Stimulated activated naive CD8-positive, alpha-beta T cell treated with anti-CD3 and anti-CD28 coated beads, Interleukin-15, Interleukin-2, amounts not matched to agents 100 U/mL and 50 U/mL, for 24 hours (primary cell): ENCODE results near the gene SDR42E1.
A peak's percentile ranks its signal among the peaks of the same experiment; 100 is the strongest.

ENCODE experiments used
- ATAC-seq: fragments of 150-1000 bp; cut with Tn5 transposase; one replicate; pipeline ENCODE4 v1.10.0; 2021
- DNase-seq: peaks from one replicate; pipeline ENCODE4 v3.0.0; 2021

Gene SDR42E1, protein sequence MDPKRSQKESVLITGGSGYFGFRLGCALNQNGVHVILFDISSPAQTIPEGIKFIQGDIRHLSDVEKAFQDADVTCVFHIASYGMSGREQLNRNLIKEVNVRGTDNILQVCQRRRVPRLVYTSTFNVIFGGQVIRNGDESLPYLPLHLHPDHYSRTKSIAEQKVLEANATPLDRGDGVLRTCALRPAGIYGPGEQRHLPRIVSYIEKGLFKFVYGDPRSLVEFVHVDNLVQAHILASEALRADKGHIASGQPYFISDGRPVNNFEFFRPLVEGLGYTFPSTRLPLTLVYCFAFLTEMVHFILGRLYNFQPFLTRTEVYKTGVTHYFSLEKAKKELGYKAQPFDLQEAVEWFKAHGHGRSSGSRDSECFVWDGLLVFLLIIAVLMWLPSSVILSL

DNA sequence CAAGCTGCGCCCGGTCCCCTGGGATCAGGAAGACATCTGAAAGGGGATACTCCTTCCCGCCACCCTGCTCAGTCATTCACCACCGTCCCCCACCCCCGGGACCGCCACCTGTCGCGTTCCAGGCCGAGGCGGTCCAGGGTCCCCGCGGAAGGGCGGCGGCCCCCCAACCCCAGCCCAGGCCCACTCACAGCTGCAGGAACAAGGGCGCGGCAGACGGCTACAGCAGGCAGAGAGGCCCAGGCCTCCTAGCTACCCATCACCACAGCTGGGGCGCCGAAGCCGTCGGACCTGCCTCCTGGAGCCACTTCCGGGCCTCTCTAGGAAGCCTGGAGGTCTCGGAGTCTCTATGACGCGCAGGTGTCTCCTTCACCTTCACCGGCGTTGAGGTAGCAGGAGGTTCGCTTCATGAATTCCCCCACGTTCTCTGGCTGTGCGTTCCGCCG, at the start of gene SDR42E1:
TSS of gene SDR42E1 (minus strand) at position 272 of the 443 bp plus-strand sequence. CDS start 10,612 bp downstream, outside the sequence.
- ATAC-seq: peak; percentile 70
- peak; percentile 45 for DNase-seq

DNA sequence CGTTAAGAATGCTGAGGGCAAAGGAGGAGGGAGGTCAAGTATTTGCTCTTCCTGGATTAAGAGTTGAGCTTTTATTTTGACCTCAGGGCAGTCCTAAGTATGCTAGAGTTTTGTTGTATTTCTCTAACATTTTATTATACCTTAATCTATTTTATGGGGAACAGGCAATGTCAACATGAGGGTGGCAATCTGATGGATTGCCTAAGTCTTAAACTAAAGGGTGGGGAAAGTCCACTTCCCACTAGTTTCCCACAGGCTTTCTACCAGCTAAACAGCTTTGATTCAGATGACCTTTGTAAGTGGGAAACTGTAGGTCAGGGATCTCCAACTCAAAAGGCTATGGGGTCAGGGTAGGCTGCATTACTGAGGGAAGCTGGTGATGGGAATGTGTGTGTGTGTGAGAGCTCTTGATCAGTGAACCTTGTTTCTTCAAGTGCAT, 48.7 kb upstream of the SDR42E1 start:
- no peak for DNase-seq
- ATAC-seq: peak; percentile 21

DNA sequence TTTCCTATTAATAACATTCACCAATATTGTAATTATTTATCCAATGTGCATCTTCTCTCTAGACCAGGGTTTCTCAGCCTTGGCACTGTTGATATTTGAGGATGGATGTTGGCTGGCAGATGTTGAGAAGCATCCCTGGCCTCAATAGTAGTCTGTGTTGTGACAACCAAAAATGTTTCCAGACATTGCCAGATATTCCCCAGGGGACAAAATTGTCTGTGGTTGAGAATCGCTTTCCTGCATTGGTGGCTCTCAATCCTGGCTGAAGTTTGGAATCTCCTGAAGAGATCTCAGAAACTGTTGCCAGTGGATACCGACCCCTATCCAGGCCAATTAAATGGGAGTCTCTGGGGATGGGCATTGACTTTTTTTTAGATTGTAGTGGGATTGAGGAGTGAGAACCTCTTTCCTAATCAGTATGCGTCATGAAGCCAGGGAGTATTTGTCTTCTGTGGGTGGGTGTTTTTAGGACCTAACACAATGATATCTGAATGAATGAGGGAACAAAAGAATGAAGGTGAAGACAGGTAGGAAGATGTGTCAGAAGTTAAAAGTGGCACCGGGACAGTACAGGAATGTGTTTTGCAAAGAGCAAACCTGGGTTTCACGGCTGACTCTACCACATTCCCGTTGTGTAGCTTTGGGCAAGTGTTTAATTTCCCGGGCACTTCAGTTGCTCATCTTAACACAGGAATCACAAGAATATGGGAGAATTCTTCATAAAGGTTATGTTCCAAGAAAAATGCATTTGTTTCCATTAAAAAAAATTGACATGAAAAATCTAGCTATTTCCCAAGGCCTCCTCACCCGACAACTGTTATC, 48.1 kb upstream of the SDR42E1 start:
- ATAC-seq (no peak), DNase-seq (no peak)

DNA sequence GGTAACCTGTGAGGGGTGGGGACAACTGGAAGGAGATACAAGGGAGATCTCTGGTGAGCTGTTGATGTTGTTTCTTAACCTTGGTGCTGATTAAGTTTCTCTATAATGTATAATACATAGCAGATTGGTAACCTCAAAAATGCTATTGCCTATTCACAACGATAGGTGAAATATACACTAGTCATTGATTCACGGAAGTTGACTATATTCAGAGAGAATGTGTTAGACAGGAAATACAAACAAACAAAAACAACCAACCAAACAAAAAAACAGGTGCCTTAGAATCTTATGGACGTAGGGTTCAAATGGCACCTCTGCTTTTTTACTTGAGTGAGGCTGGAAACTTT, 45.3 kb upstream of the SDR42E1 start:
- DNase-seq (no peak), ATAC-seq (no peak)

DNA sequence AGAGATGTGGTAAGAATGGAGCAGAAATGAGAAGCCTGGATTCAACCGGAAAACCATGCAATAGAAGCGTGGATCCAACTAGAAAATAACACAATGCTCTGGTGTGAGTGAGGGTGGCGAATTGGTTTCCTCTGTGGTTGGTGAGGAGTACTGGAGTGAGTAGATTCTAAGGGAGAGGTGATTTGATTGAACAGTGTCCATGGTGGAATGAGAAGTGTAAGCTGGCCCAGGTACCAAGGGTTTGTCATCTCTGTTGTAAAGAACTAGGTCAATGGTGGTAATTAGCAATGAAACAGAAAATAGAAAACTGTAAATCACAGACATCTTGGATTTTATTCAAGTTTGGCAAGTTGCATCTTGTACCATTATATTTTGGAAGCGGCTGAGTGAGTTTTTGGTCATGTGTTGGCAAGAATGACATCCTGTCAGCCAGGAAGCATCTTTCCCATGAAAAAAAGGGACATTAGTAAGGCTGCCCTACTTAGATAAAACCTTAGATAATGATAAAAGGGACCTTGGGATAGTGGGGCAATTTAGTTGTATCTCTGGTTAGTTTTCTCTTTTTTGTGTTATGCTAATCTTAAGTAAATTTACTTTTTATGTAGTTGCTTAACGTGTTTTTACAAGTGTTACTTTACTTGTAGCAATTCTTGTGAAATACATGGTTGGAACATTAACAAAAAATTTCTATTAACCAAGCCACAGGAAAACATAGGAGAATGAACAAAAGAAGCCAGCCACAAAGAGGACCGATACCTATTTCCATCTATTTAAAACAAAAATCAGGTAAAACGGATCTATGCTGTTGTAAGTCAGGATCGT, 44.7 kb upstream of the SDR42E1 start:
- ATAC-seq: no peak
- DNase-seq: no peak

DNA sequence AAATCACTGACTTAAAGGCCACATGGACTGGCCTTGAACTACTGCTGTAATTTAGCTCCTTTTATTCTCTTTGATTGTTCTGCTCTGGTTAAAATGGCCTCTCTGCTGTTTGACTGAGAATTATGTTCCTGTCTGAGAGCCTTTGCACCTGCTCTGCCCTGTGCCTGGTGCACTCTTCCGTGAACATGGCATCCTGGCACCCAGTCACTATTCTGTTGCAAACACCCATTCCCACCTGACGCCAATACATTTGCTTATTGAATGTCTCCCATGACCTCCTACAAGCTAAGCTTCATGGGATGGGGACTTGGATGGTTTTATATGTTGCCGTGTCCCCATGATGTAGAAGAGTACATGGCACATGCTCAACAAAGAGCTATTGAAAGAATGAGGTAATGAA, 43.8 kb upstream of the SDR42E1 start:
- no peak for ATAC-seq

DNA sequence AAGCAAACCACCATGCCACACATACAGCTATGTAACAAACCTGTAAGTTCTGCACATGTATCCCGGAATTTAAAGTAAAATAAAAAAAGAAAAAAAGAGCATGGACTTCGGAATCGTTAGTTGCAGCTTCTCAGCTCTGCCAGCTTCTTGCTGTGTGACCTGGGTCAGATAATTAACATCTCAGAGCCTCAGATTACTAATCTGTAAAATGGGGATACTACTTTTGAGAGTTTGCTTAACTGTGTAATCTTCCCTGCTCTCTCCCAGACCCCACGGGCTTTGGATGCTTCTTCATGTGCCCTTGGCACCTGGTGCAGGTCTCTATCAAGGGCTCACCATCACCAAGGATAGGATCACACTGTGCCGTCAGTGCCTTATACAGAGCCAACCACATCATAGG, 40.4 kb upstream of the SDR42E1 start:
- ATAC-seq (no peak), DNase-seq (no peak)

More for the DNA sequence above, 43.8 kb upstream of the SDR42E1 start:
- DNase-seq: no peak

DNA sequence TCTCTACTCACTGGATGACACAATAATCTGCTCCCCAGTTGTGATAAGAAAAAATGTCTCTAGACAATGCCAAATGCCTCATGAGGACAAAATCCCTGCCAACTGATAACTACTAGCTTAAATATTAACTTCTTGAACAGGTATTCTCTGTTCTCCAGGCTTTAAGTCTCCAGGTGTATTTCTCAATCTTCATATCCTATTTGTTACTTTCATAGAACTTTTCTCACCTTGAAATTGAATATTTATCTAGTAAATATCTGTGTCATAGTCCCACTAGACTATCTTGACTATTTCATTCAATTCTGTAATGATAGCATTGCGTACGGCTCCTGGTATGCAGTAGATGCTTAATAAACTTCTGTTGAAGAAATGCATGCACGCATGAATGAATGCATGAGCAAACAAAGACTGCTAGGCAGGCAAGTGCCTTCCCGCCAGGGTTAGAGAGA, 39.7 kb upstream of the SDR42E1 start:
- no peak for ATAC-seq
- no peak for DNase-seq

DNA sequence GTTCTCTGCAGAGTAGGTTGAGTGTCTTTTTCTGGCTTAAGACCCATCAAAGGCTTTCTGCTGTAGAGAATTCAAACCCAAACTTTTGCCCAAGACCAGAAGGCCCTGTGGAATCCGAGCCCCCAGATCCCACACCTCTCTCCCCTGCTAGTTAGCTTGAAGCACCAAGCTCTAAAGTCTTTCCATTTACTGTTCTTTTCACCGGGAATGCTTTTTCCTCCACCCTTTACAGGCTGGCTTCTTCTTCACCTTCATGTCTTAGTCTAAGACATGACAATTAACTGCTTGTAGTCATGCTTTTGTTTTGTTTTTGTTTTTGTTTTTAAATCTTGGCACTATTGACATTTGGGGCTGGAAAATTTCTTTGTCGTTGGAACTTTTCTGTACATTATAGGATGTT, 39.2 kb upstream of the SDR42E1 start:
- ATAC-seq (no peak), DNase-seq (no peak)

DNA sequence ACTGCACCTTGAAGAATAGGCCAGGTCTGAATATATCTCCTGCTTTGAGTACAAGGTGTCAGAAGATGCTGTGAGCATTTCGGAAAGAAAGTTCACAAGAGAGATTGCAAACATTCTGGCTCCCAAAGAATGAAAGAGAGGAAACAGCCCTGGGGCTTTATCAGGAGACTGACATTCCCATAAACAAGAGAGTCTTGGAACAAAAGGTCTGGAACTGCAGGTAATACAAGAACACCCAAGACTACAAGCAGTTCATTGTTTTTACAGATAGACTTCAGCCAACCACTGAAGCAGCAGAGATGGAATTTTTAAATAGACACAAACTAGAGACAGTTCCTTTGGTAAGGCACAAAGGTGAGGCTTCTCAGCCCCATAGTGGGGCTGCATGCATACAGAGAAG, 38.2 kb upstream of the SDR42E1 start:
- DNase-seq (no peak), ATAC-seq (no peak)

DNA sequence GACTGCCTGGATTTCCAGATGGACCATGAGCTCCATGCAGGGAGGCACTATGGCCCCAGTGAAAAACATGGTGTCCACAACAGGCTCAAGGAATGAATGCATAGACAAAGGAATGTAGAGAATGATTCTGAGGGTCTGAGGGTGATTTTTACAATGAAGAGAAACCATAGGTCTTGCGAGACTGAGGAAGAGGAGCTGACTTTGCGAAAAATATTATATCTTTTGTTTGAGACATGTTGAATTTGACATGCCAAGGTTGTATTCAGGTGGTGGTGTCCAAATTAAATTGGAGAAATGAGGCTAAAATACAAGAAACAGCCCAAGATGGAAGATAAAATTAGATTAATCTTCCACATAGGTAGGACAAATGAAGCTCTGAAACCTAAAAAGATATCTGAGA, 36.5 kb upstream of the SDR42E1 start:
- ATAC-seq (no peak), DNase-seq (no peak)

DNA sequence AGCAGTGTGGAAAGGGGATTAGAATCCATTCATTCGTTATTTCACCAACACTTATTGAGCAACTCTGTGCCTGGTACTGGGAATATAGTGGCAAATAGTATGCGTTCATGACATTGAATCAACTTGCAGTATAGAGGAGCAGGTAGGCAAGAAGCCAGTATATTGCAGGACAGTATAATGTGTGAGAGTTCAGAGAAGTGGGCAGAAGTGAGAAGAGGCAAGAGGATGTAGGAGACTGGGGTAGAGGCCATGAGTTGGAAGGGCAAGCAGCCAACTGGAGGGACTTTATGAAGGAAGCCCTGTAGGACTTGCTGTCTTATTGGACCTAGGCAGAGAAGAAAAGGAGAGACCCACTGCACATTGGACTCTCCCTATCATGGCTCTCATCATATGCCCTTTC, 36.1 kb upstream of the SDR42E1 start:
- ATAC-seq (no peak), DNase-seq (no peak)

DNA sequence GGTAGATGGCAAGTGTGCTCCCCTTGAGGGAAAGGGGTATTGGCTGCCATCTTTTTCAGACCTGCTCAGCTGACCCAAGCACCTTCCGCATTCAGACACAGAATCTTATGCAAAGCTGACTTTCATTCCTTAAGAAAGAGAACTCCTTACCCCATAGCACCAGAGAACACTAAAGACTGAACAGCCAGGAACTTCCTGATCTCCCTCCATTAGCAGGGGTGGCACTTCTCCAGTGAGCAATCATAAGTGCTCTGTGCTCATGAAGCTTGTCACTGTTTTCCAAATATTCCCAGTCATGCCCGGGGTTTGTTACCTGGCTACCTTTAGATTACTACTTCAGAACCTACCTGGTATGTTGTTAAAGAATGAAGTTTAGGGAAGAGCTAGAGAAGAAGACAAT, 35.7 kb upstream of the SDR42E1 start:
- DNase-seq: no peak

DNA sequence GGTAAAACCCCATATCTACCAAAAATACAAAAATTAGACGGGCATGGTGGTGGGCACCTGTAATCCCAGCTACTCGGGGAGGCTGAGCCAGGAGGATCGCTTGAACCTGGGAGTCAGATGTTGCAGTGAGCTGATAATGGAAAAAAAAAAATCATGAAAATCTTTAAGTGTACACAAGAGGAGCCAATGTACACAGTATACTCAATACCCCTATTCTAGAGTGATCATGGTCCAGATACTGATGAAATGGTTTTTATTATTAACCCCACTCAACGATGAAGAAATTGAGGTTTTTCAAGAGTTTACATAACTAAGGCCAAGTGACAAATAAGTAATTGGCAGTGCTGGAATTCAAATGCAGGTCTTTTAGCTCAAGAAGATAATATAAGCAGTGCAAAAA, 35.3 kb upstream of the SDR42E1 start:
- ATAC-seq: no peak
- DNase-seq: no peak

More for the DNA sequence above, 35.7 kb upstream of the SDR42E1 start:
- no peak for ATAC-seq

DNA sequence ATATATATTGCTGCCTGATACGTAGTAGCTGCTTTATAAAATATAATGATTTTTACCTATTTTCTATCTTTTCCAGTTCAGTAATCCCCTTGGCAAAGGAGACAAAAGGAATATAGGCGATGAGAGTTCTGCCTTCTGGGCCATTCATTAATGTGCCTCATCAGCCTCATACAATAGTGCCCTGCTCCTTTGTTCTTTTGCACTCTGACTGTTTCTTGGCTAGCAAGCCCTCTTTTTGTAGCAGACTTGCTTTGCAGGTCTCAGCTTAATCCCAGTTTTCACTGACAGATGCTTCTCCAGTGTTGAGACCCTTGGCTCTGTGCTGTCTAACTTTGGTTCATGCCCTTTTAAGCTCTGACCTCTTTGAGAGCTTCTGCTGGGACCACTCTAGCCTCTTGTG, 34.2 kb upstream of the SDR42E1 start:
- no peak for ATAC-seq
- no peak for DNase-seq

DNA sequence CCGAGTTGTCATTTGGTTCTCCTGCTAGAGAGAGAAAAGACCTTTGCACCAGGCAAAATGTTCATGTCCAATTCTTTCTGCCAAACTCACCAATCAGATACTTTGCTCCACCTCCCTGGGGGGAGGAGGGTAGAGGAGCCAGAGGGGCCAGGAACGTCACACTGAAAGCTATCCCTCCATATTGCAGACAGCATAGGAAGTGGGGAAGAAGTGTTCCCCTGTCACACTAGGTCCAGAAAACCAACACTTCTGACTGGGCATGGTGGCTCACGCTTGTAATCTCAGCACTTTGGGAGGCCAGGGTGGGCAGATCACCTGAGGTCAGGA, 33.3 kb upstream of the SDR42E1 start:
- ATAC-seq: no peak
- DNase-seq: no peak

DNA sequence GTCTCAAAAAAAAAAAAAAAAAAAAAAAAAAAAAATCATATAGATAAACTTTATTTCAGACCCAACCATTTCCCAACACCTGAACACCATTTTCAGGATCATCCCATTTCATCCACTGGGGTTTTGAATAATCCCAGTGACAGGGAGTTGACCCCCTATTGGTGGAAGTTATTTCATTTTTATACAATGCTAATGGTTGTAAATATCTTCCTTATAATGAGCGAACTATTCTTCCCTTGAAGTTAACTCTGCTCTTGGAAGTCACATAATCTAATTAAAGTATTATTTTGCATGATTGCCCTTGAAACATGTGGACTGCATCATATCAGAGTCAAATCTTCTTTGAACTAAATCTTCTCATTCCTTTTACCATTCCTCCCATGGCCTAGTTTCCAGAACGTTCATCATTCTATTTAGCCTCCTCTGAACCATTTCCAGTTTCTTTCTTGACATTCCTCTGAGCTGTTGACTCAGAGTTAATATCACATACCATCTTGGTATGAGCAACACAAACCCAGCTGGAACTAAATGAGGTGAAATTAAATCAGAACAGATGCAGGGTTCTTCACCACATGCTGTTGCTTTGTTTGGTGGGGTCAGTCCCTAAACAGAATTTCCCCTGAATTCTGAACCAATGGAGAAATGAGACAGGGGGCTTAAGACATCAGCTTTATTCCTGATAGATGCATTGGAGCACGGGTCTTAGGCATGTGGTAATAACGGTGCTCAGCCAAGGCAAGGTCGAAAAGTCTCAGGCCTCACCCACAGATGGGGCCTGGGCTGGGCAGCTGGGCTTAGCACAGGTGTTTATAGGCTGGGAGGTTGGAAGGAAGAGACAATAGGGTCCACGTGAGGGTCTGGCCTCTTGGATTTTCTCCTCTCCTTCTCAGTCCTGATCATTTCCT, 32.7 kb upstream of the SDR42E1 start:
- DNase-seq: no peak
- no peak for ATAC-seq

DNA sequence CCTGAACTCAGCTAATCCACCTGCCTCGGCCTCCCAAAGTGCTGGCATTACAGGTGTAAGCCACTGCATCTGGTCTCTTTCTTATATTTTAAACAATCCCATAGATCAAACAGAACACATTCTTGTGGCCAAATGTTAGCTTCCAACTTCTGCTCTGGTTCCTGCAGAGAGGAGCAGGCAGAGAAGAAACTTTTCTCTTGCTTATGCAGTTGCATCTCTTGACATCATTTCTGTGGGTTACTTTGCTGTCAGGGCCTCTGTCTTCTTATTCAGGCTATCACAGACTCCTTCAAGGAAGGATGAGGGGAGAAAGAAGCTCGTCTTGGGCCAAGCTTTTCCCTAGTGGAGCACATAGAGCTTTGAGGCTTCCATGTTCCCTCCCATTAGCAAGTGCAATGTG, 31.6 kb upstream of the SDR42E1 start:
- no peak for DNase-seq
- ATAC-seq: no peak

DNA sequence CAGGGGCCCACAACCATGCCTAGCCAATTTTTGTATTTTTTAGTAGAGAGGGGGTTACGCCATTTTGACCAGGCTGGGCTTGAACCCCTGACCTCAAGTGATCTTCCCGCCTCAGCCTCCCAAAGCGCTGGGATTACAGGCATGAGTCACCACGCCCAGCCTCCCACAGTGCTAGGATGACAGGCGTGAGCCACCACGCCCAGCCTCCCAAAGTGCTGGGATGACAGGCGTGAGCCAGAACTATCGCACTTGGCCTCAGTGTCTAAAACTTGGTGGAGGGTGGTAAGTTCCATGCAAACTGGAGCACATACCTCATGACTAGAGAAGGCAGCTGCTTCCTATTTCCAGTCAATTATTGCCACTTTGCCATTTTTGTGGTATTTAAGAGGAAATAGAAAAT, 30.9 kb upstream of the SDR42E1 start:
- no peak for ATAC-seq
- no peak for DNase-seq

DNA sequence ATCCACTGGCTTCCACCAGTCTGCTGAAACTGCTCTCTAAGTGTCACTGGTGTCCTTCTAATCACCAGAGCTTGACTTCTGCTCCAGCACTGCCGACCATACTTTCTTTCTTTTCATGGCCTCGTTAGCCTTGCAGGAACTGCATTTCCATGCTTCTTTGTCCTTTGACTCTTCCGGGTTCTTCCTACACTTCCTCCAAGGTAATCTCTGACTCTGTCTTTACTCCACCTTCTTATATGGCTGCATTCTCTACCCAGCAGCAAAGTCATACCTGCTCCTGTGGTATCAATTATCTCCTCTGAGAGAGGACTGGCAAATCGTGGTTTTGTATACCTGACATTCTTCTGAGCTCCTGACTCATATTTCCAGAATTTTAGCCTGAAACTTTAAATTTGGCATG, 30.3 kb upstream of the SDR42E1 start:
- ATAC-seq: no peak
- DNase-seq: no peak

DNA sequence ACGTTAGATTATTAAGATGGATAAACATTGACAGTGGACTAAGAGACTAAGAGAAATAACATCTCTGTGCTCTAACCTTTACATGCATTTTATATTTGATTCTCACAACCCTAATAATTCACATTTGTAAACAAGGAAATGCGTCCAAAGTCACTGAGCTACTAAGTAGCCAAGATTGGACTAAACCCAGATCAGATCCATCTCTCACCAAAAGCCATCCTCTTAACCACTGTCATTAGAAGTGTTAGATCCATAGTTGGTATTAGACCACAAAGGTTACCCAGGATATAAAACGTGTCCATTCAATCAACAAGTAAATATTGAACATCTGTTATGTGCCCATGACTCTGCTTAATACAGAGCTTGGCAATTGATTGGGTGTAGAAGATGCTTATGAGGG, 29.0 kb upstream of the SDR42E1 start:
- no peak for DNase-seq
- no peak for ATAC-seq

DNA sequence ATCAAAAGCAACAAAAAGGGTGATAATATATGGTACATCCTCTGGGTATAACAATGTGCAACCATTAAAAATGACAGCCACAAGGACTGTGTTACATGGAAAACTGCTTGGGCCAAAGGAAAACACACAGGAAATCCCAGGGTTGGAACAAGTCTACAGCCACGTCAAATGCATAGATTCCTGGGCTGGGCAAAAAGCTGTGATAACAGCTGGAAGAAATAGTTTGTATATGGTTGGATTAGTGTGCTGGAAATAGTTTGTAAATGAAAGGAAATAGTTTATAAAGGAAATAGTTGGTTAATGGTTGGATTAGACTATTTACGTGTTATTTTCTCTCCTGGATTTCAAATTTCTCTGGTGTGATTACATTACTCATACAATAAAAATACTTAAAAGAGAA, 26.4 kb upstream of the SDR42E1 start:
- DNase-seq (no peak), ATAC-seq (no peak)
